Measurements from ENCODE around the gene CHI3L1.

DNA sequence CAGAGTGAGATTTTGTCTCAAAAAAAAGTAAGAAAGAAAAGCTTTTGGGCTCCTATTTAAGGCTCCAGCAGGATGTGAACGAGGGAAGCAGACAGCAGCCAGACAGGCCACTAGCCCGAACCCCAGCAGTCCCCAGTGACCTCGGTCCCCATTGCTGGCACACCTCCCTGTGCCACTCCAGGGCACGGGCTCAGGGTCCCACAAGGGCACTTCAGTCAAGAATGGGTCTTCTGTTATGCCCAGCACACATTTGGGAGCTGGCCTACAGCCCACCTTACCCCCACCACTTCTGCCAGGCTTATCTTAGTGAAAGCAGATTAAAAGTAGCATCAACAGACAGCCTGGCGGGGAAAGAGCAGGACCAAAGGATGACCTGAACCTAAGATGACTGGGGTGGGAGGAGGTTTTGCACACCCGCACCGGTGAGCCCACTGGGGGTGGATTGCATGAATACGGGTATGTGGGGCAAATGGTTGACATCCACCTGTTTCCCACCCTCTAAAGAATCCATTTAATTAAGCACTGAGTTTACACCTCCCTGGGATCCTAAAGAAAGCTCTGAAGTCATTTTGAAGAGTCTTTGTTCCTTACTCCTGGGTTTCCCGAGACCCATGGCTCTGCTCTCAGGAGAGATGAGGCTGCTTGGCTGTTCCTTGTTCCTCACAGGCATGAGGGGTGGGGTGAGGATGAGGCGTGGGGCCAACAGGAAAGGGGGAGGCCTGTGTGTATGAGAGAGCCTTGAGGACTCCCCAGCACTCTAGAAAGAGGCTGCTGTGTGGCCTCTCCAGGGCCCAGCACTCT lies 4.7 kb downstream of the CHI3L1 start:
- TF ChIP-seq, protein P1, sequence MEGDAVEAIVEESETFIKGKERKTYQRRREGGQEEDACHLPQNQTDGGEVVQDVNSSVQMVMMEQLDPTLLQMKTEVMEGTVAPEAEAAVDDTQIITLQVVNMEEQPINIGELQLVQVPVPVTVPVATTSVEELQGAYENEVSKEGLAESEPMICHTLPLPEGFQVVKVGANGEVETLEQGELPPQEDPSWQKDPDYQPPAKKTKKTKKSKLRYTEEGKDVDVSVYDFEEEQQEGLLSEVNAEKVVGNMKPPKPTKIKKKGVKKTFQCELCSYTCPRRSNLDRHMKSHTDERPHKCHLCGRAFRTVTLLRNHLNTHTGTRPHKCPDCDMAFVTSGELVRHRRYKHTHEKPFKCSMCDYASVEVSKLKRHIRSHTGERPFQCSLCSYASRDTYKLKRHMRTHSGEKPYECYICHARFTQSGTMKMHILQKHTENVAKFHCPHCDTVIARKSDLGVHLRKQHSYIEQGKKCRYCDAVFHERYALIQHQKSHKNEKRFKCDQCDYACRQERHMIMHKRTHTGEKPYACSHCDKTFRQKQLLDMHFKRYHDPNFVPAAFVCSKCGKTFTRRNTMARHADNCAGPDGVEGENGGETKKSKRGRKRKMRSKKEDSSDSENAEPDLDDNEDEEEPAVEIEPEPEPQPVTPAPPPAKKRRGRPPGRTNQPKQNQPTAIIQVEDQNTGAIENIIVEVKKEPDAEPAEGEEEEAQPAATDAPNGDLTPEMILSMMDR (IDR thresholded peaks at IDR 0.05 in 2 of 3, conservative IDR thresholded peaks at IDR 0.05 in 1 of 3; ENCODE audit: borderline replicate concordance in 1 of 3, insufficient read depth in 1 of 3, low read depth in 2 of 3, low read length in 2 of 3): no peak
- TF ChIP-seq SP1 (IDR thresholded peaks at IDR 0.05; ENCODE audit: low read depth) (no peak), POLR2A (IDR thresholded peaks at IDR 0.05; ENCODE audit: borderline replicate concordance, extremely low read depth, insufficient read depth, insufficient read length) (no peak), JUND (IDR thresholded peaks at IDR 0.05) (no peak), EZH2phosphoT487 (IDR thresholded peaks at IDR 0.05; ENCODE audit: borderline replicate concordance) (no peak), POLR2AphosphoS5 (IDR thresholded peaks at IDR 0.05; ENCODE audit: low read depth, low read length) (no peak)
